Measurements from ENCODE around the gene AKIRIN1.

DNA sequence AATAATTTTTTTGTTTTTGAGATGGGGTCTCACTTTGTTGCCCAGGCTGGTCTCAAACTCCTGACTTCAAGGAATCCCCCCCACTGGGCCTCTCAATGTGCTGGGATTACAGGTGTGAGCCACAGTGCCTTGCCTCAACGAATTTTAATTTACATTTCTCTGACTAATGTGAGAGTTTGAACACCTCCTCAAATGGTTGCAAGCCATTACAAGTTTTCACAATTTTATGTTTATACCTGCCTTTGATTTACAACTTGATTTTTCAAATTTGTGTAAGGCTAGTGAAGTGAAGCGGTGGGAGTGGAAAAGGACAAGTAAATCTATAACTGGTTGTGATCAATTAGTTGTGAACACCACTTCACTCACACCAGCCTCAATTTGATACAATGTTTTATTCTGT is 40.5 kb upstream of the AKIRIN1 start:
- TF ChIP-seq, protein P1, sequence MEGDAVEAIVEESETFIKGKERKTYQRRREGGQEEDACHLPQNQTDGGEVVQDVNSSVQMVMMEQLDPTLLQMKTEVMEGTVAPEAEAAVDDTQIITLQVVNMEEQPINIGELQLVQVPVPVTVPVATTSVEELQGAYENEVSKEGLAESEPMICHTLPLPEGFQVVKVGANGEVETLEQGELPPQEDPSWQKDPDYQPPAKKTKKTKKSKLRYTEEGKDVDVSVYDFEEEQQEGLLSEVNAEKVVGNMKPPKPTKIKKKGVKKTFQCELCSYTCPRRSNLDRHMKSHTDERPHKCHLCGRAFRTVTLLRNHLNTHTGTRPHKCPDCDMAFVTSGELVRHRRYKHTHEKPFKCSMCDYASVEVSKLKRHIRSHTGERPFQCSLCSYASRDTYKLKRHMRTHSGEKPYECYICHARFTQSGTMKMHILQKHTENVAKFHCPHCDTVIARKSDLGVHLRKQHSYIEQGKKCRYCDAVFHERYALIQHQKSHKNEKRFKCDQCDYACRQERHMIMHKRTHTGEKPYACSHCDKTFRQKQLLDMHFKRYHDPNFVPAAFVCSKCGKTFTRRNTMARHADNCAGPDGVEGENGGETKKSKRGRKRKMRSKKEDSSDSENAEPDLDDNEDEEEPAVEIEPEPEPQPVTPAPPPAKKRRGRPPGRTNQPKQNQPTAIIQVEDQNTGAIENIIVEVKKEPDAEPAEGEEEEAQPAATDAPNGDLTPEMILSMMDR (IDR thresholded peaks at IDR 0.05) = no peak
- TF ChIP-seq POLR2A (IDR thresholded peaks at IDR 0.05) = no peak
